ENCODE data around the gene NQO2. TPM values are rescaled to one million over a fixed set of nuclear protein-coding genes. Genes with fewer than 3 reads are reported as not detected.

Gene NQO2
- total RNA-seq, 1 experiment from 2014 or later: 82.9 TPM

GRCh38 chr6:2988426-2989331 is 11.0 kb upstream of the NQO2 start:
- Histone ChIP-seq H3K4me3 (replicated peaks in 1 of 2; ENCODE audit: low read depth in 1 of 2, low read length in 2 of 2) (peak overlapping the region; percentile 57 to 62), H3K36me3 (ENCODE audit: control insufficient read depth in 1 of 2, insufficient read depth in 2 of 2, low read length in 2 of 2) (no peaks in the 10 kb centered on the region), H3K27me3 (ENCODE audit: insufficient read depth, low read length) (no peaks in the 10 kb centered on the region), H3K4me1 (ENCODE audit: control insufficient read depth in 1 of 2, insufficient read depth in 2 of 2, low read length in 2 of 2) (peaks cover 34 to 54% of the 10 kb centered on the region in 2 experiments), H2AFZ (ENCODE audit: low read depth, low read length, poor library complexity, severe bottlenecking) (no peak overlapping the region), H3K79me2 (ENCODE audit: insufficient read depth, low read length) (no peaks in the 10 kb centered on the region), H3K9me3 (ENCODE audit: control insufficient read depth in 1 of 2, insufficient read depth in 1 of 2, low read depth in 1 of 2, low read length in 2 of 2) (no peaks in the 10 kb centered on the region), H3K9ac (ENCODE audit: low read length) (peak overlapping the region; percentile 77), H4K20me1 (ENCODE audit: insufficient read depth) (no peaks in the 10 kb centered on the region), H3K27ac (ENCODE audit: low read depth, low read length) (peak overlapping the region; percentile 92), H3K9me2 (ENCODE audit: insufficient read depth) (no peaks in the 10 kb centered on the region), H3K4me2 (ENCODE audit: low read length) (peak overlapping the region; percentile 79)
- no TSS peak for BruUV-seq (replicated peaks)
- POLR2A ChIA-PET: interaction anchor here (0.6 to 3.4 kb wide), 22 partner anchors 8 to 224 kb away, joined by 3 to 22 read pairs (median 5); partner anchors contain the start of genes NQO2, RIPK1, SERPINB1 and SERPINB6
- ATAC-seq (peak; percentile 82), DNase-seq (ENCODE audit: low read depth, low spot score) (peak; percentile 95)
- intact Hi-C loops (cut with micrococcal nuclease): loop anchor here (1.0 to 2.0 kb wide), 4 partner anchors 36 to 197 kb away; no protein-coding TSS in a partner anchor
- RAD21 ChIA-PET (ENCODE audit: low non-redundant PET in 1 of 2, low total read pairs in 2 of 2, uncharacterized antibody in 2 of 2, unreplicated experiment in 2 of 2): interaction anchor here (1.2 to 3.6 kb wide), 4 partner anchors 13 to 142 kb away, joined by 4 to 14 read pairs (median 8); no protein-coding TSS in a partner anchor
- CTCF ChIA-PET: interaction anchor here (0.7 to 3.5 kb wide), 18 partner anchors 8 to 250 kb away, joined by 3 to 58 read pairs (median 4); partner anchors contain the start of genes NQO2 and RIPK1
- TF ChIP-seq EZH2phosphoT487 (IDR thresholded peaks at IDR 0.05; ENCODE audit: borderline replicate concordance) (no peak), SP1 (IDR thresholded peaks at IDR 0.05; ENCODE audit: low read depth) (no peak), CEBPB (IDR thresholded peaks at IDR 0.05; ENCODE audit: low read depth) (no peak), ZNF274 (IDR thresholded peaks at IDR 0.05; ENCODE audit: low read depth, low read length) (no peak), YY1 (IDR thresholded peaks at IDR 0.05; ENCODE audit: extremely low read depth, insufficient replicate concordance, low read depth, low read length) (peak; percentile 82), FOSL1 (IDR thresholded peaks at IDR 0.05; ENCODE audit: low read depth) (no peak), CBX3 (IDR thresholded peaks at IDR 0.05; ENCODE audit: low read depth) (no peak), EGR1 (IDR thresholded peaks at IDR 0.05; ENCODE audit: low read depth) (no peak), RAD21 (IDR thresholded peaks at IDR 0.05; ENCODE audit: low read depth) (no peak), ELF1 (IDR thresholded peaks at IDR 0.05; ENCODE audit: borderline replicate concordance, low read depth) (no peak), POLR2AphosphoS5 (IDR thresholded peaks at IDR 0.05; ENCODE audit: low read depth, low read length) (peak; percentile 87), POLR2A (IDR thresholded peaks at IDR 0.05; ENCODE audit: borderline replicate concordance, extremely low read depth, insufficient read depth, insufficient read length) (peak; percentile 62), TCF7L2 (IDR thresholded peaks at IDR 0.05; ENCODE audit: borderline replicate concordance, extremely low read depth, insufficient read depth, insufficient read length) (peak; percentile 14), CTCF (IDR thresholded peaks at IDR 0.05 in 2 of 3, conservative IDR thresholded peaks at IDR 0.05 in 1 of 3; ENCODE audit: borderline replicate concordance in 1 of 3, insufficient read depth in 1 of 3, low read depth in 2 of 3, low read length in 2 of 3) (peak in 2 of 3 experiments; percentile 64 to 81; a peak in 4 of 6 replicates), SIN3A (IDR thresholded peaks at IDR 0.05; ENCODE audit: low read depth) (no peak), EZH2 (IDR thresholded peaks at IDR 0.05) (no peak), SRF (IDR thresholded peaks at IDR 0.05; ENCODE audit: low read depth) (no peak)
- TF ChIP-seq, protein P1, sequence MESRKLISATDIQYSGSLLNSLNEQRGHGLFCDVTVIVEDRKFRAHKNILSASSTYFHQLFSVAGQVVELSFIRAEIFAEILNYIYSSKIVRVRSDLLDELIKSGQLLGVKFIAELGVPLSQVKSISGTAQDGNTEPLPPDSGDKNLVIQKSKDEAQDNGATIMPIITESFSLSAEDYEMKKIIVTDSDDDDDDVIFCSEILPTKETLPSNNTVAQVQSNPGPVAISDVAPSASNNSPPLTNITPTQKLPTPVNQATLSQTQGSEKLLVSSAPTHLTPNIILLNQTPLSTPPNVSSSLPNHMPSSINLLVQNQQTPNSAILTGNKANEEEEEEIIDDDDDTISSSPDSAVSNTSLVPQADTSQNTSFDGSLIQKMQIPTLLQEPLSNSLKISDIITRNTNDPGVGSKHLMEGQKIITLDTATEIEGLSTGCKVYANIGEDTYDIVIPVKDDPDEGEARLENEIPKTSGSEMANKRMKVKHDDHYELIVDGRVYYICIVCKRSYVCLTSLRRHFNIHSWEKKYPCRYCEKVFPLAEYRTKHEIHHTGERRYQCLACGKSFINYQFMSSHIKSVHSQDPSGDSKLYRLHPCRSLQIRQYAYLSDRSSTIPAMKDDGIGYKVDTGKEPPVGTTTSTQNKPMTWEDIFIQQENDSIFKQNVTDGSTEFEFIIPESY (IDR thresholded peaks at IDR 0.05; ENCODE audit: extremely low read depth, insufficient replicate concordance, low read length): no peak
- TF ChIP-seq, protein P2, sequence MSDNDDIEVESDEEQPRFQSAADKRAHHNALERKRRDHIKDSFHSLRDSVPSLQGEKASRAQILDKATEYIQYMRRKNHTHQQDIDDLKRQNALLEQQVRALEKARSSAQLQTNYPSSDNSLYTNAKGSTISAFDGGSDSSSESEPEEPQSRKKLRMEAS (IDR thresholded peaks at IDR 0.05): no peak
